GM18867 (cell line): ENCODE results near the gene CMTM3.
"Not testable (repeated sequence)": the region's sequence is repeated elsewhere in the genome, so short reads cannot be mapped to it uniquely, and the experiment has no call there.

ENCODE experiments used
- ATAC-seq: cut with Tn5 transposase; IDR thresholded peaks from one replicate; pipeline ENCODE4 v1.9.1; 2021; ENCODE audit warnings: mild to moderate bottlenecking, moderate library complexity; ENCODE audit not compliant: unreplicated experiment

The CMTM3 gene

DNA sequence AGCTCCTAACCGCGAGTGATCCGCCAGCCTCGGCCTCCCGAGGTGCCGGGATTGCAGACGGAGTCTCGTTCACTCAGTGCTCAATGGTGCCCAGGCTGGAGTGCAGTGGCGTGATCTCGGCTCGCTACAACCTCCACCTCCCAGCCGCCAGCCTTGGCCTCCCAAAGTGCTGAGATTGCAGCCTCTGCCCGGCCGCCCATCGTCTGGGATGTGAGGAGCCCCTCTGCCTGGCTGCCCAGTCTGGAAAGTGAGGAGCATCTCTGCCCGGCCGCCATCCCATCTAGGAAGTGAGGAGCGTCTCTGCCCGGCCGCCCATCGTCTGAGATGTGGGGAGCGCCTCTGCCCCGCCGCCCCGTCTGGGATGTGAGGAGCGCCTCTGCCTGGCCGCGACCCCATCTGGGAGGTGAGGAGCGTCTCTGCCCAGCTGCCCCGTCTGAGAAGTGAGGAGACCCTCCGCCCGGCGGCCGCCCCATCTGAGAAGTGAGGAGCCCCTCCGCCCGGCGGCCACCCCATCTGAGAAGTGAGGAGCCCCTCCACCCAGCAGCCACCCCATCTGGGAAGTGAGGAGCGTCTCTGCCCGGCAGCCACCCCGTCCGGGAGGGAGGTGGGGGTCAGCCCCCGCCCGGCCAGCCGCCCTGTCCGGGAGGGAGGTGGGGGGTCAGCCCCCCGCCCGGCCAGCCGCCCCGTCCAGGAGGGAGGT lies 26.2 kb downstream of the CMTM3 start:
- ATAC-seq: not testable (repeated sequence)

DNA sequence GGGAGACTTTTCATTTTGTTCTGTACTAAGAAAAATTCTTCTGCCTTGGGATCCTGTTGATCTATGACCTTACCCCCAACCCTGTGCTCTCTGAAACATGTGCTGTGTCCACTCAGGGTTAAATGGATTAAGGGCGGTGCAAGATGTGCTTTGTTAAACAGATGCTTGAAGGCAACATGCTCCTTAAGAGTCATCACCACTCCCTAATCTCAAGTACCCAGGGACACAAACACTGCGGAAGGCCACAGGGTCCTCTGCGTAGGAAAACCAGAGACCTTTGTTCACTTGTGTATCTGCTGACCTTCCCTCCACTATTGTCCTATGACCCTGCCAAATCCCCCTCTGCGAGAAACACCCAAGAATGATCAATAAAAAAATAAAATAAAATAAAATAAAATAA lies 27.1 kb downstream of the CMTM3 start:
- not testable (repeated sequence) for ATAC-seq

GRCh38 chr16:66634527-66635196 lies 30.2 kb downstream of the CMTM3 start:
- no peak for ATAC-seq

DNA sequence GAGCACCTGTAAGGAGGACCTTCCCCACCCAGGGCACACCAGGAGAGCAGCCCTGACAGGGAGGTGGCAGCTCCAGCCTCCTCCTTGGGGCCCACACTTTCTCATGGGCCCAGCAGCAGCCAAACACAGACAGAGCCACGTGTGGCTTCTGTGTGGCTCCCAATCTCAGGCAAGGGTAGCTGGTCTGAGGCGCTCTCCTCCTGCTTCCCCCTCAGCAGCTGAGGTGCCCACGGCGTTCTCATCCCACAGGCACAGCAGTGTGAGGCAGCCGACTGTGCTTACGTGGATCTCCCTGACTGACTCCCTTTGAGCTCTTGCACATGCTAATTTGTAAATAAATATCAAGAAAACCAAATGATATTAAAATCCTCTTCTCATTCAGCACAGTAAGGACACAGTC lies 30.9 kb downstream of the CMTM3 start:
- no peak for ATAC-seq

GRCh38 chr16:66636199-66636598 lies 31.7 kb downstream of the CMTM3 start:
- ATAC-seq: no peak

- ATAC-seq: no peak
These were observed 33.3 kb downstream of the CMTM3 start for GRCh38 chr16:66637806-66638205.

DNA sequence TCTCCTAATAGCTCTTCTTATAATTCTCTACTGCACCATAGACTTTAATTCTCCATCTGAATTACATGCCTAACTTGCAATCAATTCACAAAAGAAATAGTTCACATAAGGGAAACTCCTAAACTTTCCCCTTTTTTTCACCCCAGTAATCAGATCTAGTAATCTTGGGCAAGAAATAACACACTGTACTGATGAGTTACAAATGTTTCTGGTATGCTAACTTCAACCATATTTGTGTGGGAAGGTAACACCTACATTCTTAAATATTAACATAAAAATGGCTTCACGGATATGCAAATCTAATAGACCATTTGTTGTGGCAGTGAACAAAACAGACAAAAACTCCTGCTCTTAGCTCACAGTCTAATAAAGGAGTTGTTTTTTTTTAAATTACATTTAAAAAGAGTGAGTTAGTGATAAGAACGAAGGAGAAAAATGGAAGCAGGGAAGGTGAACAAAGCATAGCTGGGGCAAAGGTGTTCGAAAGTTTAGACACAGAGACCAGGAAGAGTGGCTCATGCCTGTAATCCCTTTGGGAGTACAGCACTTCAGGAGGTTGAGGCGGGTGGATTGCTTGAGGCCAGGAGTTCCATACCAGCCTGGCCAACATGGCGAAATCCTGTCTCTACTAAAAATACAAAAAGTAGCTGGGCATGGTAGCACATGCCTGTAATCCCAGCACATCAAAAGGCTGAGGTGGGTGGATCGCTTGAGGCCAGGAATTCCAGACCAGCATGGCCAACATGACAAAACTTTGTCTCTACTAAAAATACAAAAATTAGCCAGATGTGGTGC lies 34.8 kb downstream of the CMTM3 start:
- ATAC-seq: no peak

GRCh38 chr16:66640724-66641314 lies 36.3 kb downstream of the CMTM3 start:
- no peak for ATAC-seq

- no peak for ATAC-seq
These were observed 36.9 kb downstream of the CMTM3 start for GRCh38 chr16:66641387-66641786.

DNA sequence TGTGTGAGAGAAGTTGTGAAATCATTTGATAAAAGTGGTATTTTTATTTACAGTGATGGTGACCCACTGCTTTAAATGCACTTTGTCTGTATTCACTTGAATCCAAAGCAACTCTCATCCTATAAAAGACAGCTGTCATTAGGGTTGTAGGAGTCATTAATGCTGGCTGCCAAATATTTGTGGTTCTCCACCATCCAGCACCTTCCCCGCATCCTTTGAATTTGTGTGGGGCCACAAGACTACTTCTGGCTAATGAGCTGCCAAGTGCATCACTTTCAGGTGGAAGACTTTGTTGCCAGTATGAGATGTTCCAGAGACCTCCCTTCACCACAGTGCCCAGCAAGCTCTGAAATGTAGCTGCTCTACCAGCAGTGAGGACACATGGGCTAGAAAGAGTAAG lies 43.4 kb downstream of the CMTM3 start:
- no peak for ATAC-seq

- ATAC-seq: no peak
These were observed 44.7 kb downstream of the CMTM3 start for GRCh38 chr16:66649167-66649566.

GRCh38 chr16:66649636-66650205 lies 45.2 kb downstream of the CMTM3 start:
- ATAC-seq: no peak

DNA sequence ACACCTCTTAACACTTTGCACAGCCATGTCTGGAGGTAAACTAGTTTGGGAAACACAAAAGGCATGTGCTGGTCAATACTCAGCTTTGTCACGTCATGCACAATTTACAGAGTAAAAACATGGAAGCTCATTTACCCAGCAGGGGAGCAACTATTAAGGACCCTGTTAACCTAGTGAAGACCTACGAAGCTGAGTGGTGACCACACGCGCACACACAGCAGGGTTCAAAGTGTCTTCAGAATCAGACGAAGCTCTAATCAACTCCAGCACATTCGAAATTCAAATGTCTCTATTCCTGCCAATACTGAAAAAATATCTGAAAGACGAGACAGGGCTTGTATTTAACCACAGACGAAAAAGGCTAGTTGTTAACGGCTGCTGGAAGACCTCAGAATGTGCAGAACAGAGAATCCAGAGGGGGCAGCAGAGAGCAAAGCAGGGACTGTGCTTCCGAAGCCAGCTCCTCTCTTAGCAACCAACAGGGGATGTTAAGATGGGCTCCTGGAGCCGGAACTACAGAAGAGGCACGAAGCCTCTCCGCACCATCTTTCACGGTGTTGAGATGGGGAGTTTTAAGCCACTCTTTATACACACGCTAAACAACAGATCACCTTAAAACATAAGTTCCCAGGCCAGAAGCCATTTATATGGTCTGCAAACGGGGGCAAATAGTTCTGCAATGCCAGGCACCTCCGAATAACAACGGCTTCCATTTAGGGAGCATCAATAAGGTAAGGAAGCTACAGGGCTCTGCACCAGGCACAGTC lies 46.4 kb downstream of the CMTM3 start:
- ATAC-seq: peak; percentile 95

- ATAC-seq: no peak
These were observed 46.9 kb downstream of the CMTM3 start for GRCh38 chr16:66651474-66651765.

- ATAC-seq: no peak
These were observed 47.5 kb downstream of the CMTM3 start for GRCh38 chr16:66651965-66652364.

- no peak for ATAC-seq
These were observed 48.3 kb downstream of the CMTM3 start for GRCh38 chr16:66652661-66653360.

- no peak for ATAC-seq
These were observed 49.3 kb downstream of the CMTM3 start for GRCh38 chr16:66653581-66654350.

DNA sequence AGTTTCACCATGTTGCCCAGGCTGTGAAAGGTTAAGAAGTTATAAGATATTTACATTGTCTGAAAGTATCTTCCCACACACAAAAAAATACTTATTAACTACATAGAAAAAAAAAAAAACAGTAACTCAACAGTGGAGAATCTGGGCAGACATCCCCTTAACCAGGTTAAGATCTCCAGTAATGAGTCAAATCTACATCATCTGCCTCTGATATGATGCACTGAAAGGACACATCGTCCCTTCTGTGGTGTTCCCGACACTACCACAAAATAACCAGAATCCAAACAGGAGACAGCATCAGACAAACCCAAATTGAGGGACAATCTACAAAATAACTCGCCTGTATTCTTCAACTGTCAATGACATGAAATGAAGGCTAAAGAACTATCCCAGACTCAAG lies 52.0 kb downstream of the CMTM3 start:
- ATAC-seq: no peak

- ATAC-seq: no peak
These were observed 53.8 kb downstream of the CMTM3 start for GRCh38 chr16:66658143-66658859.
